ENCODE results near the gene HILPDA.
"Not testable (repeated sequence)": the region's sequence is repeated elsewhere in the genome, so short reads cannot be mapped to it uniquely, and the experiment has no call there.

The HILPDA gene

GRCh38 chr7:128462460-128462859, 6.8 kb downstream of the HILPDA start:
- no peak for DNase-seq
- no peak for TF ChIP-seq POLR2A (IDR thresholded peaks at IDR 0.05; ENCODE audit: low read length)
- no peak for TF ChIP-seq GATA1 (IDR thresholded peaks at IDR 0.05; ENCODE audit: low read depth, low read length)

GRCh38 chr7:128463345-128463744, 7.7 kb downstream of the HILPDA start:
- not testable (repeated sequence) for DNase-seq

- DNase-seq: not testable (repeated sequence)
These were observed 8.3 kb downstream of the HILPDA start for GRCh38 chr7:128463933-128464332.

GRCh38 chr7:128466871-128467270, 11.2 kb downstream of the HILPDA start:
- not testable (repeated sequence) for DNase-seq

- peak; percentile 79 for TF ChIP-seq POLR2A (IDR thresholded peaks at IDR 0.05; ENCODE audit: low read length)
- peak; percentile 94 to 96 for DNase-seq
These were observed 21.0 kb downstream of the HILPDA start, which contains the start of gene METTL2B for GRCh38 chr7:128476402-128477335. Gene METTL2B, plus strand, starts transcription at chr7:128476748. Its CDS starts 18 bp downstream, at chr7:128476766.

GRCh38 chr7:128477336-128477690, 21.6 kb downstream of the HILPDA start:
- DNase-seq: peak; percentile 50 to 52

GRCh38 chr7:128479082-128479481, 23.4 kb downstream of the HILPDA start:
- not testable (repeated sequence) for DNase-seq

- not testable (repeated sequence) for DNase-seq
These were observed 32.5 kb downstream of the HILPDA start for GRCh38 chr7:128488134-128488533.

- TF ChIP-seq POLR2A (IDR thresholded peaks at IDR 0.05; ENCODE audit: low read length) (no peak), GATA1 (IDR thresholded peaks at IDR 0.05; ENCODE audit: low read depth, low read length) (no peak)
- no peak for DNase-seq
These were observed 41.7 kb downstream of the HILPDA start for GRCh38 chr7:128497405-128497804.

- DNase-seq: not testable (repeated sequence)
These were observed 49.7 kb downstream of the HILPDA start for GRCh38 chr7:128505416-128505815.

GRCh38 chr7:128506819-128507218, 51.1 kb downstream of the HILPDA start:
- DNase-seq: not testable (repeated sequence)

GRCh38 chr7:128507321-128507993, 51.8 kb downstream of the HILPDA start:
- DNase-seq: not testable (repeated sequence)
